GM21619 (cell line): ENCODE results near the gene ADCY2.

ENCODE experiments used
- ATAC-seq: cut with Tn5 transposase; IDR thresholded peaks from one replicate; pipeline ENCODE4 v1.9.1; 2021; ENCODE audit not compliant: unreplicated experiment

ADCY2 gene

GRCh38 chr5:7717691-7718090 is 321.8 kb downstream of the ADCY2 start:
- ATAC-seq, result no peak

- ATAC-seq, result no peak
Measured at GRCh38 chr5:7728076-7728475, 332.1 kb downstream of the ADCY2 start.

- ATAC-seq, result no peak
Measured at GRCh38 chr5:7741415-7742065, 345.6 kb downstream of the ADCY2 start.

- no peak for ATAC-seq
Measured at GRCh38 chr5:7742241-7742656, 346.3 kb downstream of the ADCY2 start.

- ATAC-seq, result no peak
Measured at GRCh38 chr5:7745882-7746610, 350.1 kb downstream of the ADCY2 start.

- no peak for ATAC-seq
Measured at GRCh38 chr5:7747728-7748127, 351.8 kb downstream of the ADCY2 start.

GRCh38 chr5:7749626-7750025 is 353.7 kb downstream of the ADCY2 start:
- no peak for ATAC-seq

GRCh38 chr5:7751874-7752273 is 355.9 kb downstream of the ADCY2 start:
- no peak for ATAC-seq

- ATAC-seq, result no peak
Measured at GRCh38 chr5:7753181-7753580, 357.2 kb downstream of the ADCY2 start.

GRCh38 chr5:7753596-7753995 is 357.7 kb downstream of the ADCY2 start:
- ATAC-seq, result no peak

- no peak for ATAC-seq
Measured at GRCh38 chr5:7754490-7754889, 358.6 kb downstream of the ADCY2 start.

GRCh38 chr5:7754997-7755596 is 359.2 kb downstream of the ADCY2 start:
- ATAC-seq, result peak; percentile 80

- no peak for ATAC-seq
Measured at GRCh38 chr5:7755958-7756357, 360.0 kb downstream of the ADCY2 start.

- ATAC-seq, result no peak
Measured at GRCh38 chr5:7756453-7756852, 360.5 kb downstream of the ADCY2 start.

- no peak for ATAC-seq
Measured at GRCh38 chr5:7759257-7759871, 363.4 kb downstream of the ADCY2 start.

- ATAC-seq, result no peak
Measured at GRCh38 chr5:7759951-7760580, 364.1 kb downstream of the ADCY2 start.

GRCh38 chr5:7762267-7762666 is 366.3 kb downstream of the ADCY2 start:
- ATAC-seq, result peak; percentile 60

GRCh38 chr5:7763621-7764072 is 367.7 kb downstream of the ADCY2 start:
- ATAC-seq, result no peak

- ATAC-seq, result no peak
Measured at GRCh38 chr5:7764452-7764851, 368.5 kb downstream of the ADCY2 start.

GRCh38 chr5:7770436-7770835 is 374.5 kb downstream of the ADCY2 start:
- ATAC-seq, result no peak

- no peak for ATAC-seq
Measured at GRCh38 chr5:7772141-7772540, 376.2 kb downstream of the ADCY2 start.
